GM12874 (cell line): ENCODE results near the gene TMC2.

Source experiments
- TF ChIP-seq, protein P1 (sequence below): IDR thresholded peaks from 2 replicates; pipeline ENCODE4 v1.5.1; 2011; ENCODE audit warnings: low read depth, mild to moderate bottlenecking, control low read depth, low read length, moderate library complexity; ENCODE audit not compliant: insufficient read depth

Gene TMC2

DNA sequence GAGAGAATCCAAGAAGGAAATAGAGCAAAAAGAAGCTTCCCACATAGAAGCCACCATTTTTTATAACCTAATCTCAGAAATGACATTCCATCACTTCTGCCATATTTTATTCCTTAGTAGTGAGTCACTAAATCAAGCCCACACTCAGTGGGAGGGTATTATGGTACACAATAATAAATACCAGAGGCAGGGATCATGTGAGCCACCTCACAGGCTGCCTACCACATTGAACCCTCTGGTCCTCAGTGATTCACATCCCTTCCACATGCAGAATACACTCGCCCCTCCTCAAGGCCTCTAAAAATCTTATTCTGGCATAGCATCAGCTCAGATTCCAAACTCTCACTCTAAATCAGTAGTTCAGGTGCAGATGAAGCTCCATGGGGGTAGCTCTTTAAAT lies 49.4 kb downstream of the TMC2 start:
- TF ChIP-seq, protein P1, sequence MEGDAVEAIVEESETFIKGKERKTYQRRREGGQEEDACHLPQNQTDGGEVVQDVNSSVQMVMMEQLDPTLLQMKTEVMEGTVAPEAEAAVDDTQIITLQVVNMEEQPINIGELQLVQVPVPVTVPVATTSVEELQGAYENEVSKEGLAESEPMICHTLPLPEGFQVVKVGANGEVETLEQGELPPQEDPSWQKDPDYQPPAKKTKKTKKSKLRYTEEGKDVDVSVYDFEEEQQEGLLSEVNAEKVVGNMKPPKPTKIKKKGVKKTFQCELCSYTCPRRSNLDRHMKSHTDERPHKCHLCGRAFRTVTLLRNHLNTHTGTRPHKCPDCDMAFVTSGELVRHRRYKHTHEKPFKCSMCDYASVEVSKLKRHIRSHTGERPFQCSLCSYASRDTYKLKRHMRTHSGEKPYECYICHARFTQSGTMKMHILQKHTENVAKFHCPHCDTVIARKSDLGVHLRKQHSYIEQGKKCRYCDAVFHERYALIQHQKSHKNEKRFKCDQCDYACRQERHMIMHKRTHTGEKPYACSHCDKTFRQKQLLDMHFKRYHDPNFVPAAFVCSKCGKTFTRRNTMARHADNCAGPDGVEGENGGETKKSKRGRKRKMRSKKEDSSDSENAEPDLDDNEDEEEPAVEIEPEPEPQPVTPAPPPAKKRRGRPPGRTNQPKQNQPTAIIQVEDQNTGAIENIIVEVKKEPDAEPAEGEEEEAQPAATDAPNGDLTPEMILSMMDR, result no peak

DNA sequence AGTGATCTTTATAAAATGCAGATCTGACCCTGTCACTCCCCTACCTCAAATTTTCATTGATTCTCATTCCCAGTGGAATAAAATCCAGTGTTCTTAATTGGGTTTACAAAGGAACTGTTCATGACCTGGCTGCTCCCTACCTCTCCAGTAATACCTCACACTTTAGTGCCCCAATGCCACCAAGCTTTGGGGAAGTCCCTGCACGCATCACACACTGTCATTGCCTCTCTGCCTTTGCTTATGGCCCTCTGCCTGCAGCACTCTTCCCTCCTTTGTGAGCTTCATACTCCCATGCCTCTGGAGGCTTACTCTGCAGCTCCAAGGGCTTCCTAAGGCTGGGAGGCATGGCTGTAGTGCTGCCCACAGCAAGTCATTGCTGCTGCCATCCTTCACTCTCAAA lies 57.4 kb downstream of the TMC2 start:
- TF ChIP-seq, protein P1, result no peak

DNA sequence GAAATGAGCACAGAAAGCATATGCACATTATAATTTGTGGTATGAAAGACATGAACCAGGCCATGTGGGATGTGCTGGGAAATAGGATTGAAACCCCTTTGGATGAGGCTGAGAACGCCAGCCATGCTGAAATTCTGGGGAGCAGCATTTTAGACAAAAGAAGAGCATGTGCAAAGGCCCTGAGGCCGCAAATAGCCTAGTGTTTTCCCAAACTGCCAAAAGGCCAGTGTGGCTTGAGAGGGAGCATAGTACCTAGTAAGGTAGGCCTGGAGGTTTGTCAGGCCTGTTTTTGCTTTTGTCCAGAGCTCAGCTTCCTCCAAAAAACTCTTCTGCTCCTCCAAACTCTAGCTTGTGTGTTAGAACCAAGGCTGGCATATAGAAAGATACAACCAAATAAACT lies 58.7 kb downstream of the TMC2 start:
- TF ChIP-seq, protein P1, result no peak

DNA sequence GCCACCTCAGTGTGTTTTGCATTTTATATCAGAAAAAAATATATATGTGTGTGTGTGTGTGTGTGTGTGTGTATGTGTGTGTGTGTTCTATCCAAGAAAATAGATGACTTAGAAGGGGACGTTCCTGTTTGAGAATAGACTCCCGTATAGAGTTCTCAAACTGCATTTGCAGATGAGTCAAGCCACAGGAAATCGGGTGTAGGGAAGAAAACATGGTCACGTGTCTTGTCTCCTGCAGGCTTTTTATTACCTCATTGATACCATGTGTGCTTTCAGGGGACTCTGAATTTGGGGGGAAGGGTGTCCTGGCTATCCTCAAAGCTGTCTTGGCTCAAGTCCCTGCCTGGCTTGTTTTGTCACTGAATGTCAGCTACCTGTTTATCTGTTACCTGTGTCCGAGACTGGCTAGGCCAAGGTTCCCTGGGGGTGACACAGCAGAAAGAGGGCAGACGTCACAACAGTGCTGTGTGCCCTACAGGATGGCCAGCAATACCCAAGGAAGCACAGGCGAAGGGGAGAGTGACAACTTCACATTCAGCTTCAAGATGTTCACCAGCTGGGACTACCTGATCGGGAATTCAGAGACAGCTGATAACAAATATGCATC lies 60.4 kb downstream of the TMC2 start:
- TF ChIP-seq, protein P1, result no peak

DNA sequence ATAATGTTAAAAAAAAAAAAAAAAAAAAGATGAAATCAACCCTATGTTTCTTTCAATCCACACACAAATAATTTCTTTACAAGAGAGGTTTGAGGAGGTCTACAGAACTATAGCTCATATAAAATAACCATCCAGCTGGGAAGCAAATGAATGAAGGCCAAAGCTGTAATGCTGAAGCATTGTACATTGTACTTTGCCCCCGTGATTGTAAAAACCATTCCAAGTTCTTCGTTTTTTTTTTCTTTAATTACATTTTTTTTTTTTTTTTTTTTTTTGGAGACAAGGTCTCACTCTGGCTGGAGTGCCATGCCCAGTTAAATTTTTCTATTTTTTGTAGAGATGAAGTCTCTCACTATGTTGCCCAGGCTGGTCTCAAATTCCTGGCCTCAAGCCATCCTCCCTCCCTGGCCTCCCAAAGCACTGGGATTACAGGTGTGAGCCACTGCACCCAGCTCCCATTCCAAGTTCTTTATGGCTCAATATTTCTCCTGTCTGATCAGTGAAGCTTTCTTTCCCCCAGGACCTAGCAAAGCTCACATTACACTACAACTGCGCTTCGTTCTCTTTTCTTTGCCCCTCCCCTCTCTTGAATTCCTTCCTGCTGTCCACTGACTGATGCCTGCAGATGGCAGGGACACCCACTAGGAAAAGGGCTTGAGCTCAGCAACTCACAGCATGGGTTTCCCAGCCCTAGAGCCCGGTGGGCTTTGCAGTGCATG lies 63.1 kb downstream of the TMC2 start:
- TF ChIP-seq, protein P1, result no peak

DNA sequence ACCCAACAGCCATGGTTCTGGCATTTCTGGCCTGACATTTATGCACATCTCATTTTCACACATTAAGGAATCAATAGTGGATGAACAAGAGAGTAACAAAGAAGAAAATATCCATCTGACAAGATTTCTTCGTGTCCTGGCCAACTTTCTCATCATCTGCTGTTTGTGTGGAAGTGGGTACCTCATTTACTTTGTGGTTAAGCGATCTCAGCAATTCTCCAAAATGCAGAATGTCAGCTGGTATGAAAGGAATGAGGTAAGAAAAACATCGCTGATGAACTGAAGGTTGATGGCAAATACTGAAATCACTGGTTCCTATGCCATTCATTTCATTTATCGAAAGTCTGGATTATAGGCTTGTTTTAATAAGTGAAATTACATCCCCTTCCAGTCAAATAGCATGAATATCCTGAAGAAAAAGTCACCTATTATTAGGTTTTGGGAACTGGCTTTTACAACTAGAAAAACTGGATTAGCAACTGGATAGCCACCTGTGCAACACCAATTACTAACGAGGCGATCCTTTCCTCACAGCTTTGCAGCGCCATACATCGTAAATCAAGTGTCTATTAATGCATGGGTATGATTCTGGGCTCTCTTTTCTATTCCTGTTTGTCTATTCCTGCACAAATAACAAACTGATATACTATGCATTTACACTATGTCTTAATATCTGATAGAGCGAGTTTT lies 65.8 kb downstream of the TMC2 start:
- TF ChIP-seq, protein P1, result no peak

DNA sequence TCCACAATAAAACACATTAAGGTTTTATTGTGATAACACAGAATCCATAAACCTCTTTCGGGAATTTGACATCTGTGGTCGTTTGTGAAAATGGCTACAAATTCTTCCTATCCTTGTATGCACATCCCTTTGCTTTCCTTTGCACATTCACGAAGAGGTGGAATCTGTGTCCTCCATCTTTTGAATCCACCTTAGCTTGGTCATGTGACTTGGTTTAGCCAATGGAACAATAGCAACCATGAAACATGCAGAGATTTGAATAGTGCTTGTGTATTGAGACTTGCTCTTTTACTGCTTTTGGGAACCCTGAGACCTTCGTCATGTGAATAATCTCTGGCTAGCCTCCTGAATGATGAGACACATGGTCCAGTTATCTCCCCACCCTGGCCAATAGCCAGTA lies 66.4 kb downstream of the TMC2 start:
- TF ChIP-seq, protein P1, result no peak
